Brain pericyte (primary cell): ENCODE data around the gene LYZL6.
"Not testable (repeated sequence)": the region's sequence is repeated elsewhere in the genome, so short reads cannot be mapped to it uniquely, and the experiment has no call there.

Experiments used
- DNase-seq: peaks from one replicate; pipeline ENCODE4 v3.0.0-alpha.2; 2012; ENCODE audit warnings: low read depth, low spot score

Gene LYZL6

DNA sequence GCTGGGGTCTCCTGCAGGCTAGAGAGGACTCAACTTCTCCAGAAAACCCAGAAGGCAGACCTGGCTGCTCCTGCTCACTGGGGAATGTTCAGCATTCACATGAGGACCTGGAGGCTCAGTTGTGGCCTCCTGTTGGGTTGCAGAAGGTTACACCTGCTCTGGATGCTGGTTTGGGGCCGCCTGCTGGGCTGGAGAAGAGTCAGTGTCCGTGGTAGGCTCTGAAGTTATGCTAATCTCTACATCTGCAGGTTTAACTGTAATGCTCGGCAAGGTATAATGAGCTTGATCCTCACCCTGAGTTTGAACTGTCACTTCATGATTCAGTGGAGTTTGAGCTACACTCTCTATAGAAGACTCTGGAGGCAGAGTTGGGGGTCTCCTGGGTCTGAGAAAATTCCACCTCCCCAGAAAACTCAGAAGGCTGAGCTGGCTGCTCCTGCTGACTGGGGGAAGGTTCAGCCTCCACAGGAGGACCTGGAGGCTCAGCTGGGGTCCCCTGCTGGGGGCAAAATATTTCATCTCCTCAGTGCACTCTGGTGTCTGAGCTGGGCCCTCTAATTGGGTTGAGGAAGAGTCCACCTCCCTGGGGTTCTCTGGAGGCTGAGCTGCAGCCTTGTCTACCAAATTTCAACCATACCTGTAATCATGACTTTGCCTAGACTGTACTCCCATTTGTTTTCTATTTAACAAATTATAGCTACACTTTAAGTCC is 36.4 kb downstream of the LYZL6 start:
- DNase-seq = no peak

- no peak for DNase-seq
Measured at GRCh38 chr17:35906191-35906925, 37.2 kb downstream of the LYZL6 start.

- no peak for DNase-seq
Measured at GRCh38 chr17:35903451-35903850, 40.1 kb downstream of the LYZL6 start.

DNA sequence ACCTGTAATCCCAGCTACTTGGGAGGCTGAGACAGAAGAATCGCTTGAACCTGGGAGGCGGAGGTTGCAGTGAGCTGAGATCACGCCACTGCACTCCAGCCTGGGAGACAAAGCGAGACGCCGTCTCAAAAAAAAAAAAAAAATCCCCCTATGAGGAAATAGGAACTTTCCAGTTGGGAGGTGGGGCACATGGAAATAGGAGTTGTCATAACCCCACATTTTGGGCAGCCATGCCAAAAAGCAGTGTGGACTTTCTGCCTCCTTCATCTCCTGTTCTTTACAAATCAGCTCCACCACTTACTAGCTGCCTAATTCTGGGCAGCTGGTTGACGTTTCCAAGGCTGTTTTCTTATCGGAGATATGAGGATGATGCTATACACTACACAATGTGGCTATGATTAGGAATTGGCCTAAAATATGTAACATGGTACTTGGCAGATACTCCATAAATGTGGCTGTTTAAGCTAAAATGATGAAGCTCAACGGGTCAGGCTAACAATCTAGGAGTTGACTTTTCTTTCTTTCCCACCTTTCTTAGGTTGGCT is 41.8 kb downstream of the LYZL6 start:
- no peak for DNase-seq

GRCh38 chr17:35900708-35901480 is 42.6 kb downstream of the LYZL6 start:
- DNase-seq = no peak

DNA sequence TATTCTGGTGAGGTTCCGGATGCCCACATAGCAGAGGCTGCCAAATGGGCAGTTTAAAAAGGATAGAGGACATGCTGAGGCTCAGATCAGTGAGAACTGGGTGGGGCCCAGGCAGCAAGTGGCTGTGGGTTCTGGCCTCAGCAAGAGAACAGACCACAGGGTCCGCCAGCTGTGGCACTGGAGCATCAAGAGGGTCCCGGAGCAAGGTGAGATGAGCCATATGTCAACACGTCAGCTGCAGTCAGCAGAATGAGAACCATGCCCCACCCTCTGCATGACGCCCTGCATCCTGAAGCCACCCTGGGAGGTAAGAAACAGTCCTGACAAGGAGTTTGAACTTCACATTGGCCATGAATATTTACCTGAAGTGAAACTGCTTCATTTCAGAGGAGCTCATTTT is 43.2 kb downstream of the LYZL6 start:
- no peak for DNase-seq

- DNase-seq = no peak
Measured at GRCh38 chr17:35898283-35899070, 45.0 kb downstream of the LYZL6 start.

DNA sequence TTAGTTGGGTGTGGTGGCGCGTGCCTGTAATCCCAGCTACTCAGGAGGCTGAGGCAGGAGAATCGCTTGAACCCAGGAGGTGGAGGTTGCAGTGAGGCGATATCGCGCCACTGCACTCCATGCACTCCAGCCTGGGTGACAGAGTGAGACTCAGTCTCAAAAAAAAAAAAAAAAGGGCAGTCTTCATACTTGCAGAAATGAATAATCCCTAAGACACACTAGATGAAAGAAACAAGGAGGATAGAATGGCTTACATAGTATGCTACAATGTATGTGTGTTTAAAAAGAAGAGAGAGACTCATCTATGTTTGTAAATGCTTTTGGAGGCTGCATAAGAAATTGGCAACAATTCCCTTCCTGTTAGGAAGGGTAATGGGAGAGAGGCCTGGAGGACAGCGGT is 45.7 kb downstream of the LYZL6 start:
- DNase-seq = not testable (repeated sequence)

DNA sequence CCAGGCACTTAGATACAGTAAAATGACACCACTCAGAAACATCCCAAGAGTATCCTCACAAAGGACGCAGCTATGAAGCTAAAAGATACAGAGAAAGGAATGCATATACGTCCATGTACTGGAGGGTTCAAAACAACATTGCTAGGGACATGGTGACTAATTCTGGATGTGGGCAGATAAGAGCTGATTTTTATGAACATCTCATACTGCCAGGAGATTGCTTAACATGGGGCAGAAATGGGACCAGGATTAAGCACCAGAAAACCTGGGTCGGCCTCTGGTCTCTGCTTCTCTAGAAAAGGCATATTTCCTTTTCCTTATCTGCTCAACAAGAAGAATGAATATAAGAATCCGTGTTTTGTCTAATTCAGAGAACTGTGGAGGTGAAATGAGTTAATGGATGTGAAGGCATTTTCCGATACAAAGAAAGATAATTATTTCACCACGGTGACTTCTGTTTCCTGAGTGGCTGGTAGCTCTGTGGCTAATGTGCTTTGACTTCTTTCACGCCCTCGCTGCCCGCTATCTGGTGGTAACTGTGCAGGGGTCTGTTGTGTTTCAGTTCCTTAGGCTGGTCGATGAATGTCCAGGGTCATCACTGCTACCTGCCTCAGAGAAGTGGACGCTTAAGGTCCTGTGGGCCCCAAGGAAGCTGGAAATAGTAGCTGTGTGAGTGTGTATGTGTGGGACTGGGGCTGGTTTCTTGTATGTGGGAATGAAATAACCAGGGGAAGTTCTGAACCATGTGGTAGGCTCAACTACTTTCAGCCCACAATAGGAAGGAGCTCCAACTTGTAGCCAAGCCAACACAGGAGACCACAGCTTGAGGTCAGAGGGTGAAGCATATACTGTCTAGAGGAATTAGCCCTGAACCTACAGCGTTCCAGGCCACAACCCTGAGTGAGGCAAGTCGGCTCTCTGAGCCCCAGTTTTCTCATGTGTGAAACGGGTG is 47.6 kb downstream of the LYZL6 start:
- no peak for DNase-seq

GRCh38 chr17:35894206-35894605 is 49.3 kb downstream of the LYZL6 start:
- no peak for DNase-seq

- no peak for DNase-seq
Measured at GRCh38 chr17:35893751-35894150, 49.8 kb downstream of the LYZL6 start.

GRCh38 chr17:35892091-35893035 is 51.1 kb downstream of the LYZL6 start:
- DNase-seq = no peak

- no peak for DNase-seq
Measured at GRCh38 chr17:35891269-35891668, 52.2 kb downstream of the LYZL6 start.

- no peak for DNase-seq
Measured at GRCh38 chr17:35890774-35891155, 52.7 kb downstream of the LYZL6 start.

DNA sequence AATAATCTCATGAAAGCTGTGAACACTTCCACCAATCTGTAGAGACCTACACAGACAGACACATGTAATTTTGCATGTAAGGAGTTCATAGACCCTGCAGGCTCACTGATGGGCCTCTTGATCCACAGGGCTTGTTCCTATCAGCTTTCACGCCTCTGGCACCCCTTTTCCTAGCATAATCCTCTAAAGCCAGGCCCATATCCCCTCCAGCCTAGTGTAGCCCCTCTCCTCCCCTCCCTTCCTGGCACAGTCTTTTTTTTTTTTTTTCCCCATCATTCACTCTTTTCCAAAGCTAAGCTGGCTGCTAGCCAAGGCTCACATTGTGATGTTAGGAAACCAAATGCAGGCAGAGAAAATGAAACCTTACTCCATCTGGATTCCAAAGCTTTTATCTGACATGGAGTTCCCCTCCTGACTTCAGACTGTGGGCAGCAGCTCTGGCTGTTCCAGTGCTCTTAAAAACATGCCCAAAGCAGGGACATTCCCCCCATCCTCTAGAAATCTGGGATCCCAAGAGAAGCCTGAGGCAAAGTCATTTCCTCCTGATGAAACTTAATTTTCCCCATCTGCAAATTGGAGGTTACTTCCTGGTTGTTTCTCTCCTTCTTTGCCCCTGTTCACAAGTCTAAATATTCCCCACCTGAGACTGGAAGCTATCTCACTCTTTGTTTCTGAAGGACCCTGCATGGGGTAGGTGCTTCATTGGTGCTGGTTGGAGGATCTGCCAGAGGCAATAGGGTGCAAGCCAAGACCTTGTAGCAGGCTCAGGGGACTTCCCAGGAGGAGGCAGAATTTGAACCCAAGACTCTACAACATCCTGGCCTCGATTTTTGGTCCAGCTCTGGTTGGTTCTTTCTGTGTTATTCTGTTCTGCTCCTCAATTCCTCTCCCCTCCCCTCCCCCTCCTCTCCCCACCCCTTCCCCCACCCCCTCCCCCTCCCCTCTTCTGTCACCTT is 53.4 kb downstream of the LYZL6 start:
- DNase-seq = no peak

- DNase-seq = no peak
Measured at GRCh38 chr17:35889241-35889640, 54.3 kb downstream of the LYZL6 start.
